ENCODE measurements around the gene UQCRH.

DNA sequence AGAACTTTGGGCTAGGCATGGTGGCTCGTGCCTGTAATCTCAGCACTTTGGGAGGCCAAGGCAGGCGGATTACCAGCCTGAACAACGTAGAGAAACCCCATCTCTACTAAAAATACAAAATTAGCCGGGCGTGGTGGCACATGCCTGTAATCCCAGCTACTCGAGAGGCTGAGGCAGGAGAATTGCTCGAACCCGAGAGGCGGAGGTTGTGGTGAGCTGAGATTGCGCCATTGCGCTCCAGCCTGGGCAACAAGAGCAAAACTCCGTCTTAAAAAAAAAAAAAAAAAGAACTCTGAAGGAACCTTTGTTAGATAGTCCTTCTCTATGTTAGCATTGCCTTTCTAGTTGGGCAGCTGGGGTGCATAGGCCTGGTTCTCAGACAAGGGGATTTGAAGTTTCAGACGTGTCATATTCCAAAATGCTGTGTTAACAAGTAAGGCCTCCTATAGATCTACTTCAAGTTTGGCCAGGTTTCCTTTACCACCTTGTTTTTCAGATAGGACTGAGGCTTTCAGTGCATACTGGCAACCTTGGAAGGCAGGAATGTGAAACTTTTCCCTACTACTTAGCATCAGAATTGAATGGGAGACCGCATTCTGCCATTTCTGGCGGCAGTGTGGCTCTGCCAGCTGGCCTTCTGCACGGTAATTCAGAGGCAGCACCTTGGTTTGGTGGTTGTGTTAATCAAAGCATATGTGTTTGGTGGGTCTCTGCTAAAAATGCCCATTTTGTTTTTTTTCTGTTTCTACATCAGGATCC lies 6.1 kb downstream of the UQCRH start:
- TF ChIP-seq GATA3 (IDR thresholded peaks at IDR 0.05; ENCODE audit: low read depth, low read length) = no peak
- TF ChIP-seq GATA2 (IDR thresholded peaks at IDR 0.05; ENCODE audit: low read depth, low read length) = no peak

Measured in SH-SY5Y (cell line).